Stomach smooth muscle (tissue), 2 donors: ENCODE measurements around the gene GLIS2.

Experiments
- H3K27ac ChIP-seq: one replicate; pipeline ENCODE4 v1.7.0; 2013; ENCODE audit warnings: mild to moderate bottlenecking, low read length, inconsistent platforms
- H3K27me3 ChIP-seq, 2 donors: one replicate each; pipeline ENCODE4 v1.7.0; 2013; ENCODE audit warnings: low read length in 2 of 2; ENCODE audit not compliant: insufficient read depth in 2 of 2, control insufficient read depth in 1 of 2
- H3K36me3 ChIP-seq, 2 donors: one replicate each; pipeline ENCODE4 v1.7.0; 2013; ENCODE audit warnings: low read length in 2 of 2; ENCODE audit not compliant: control insufficient read depth in 2 of 2, insufficient read depth in 2 of 2
- H3K4me1 ChIP-seq: one replicate; pipeline ENCODE4 v1.7.0; 2013; ENCODE audit warnings: low read length; ENCODE audit not compliant: control insufficient read depth, insufficient read depth
- H3K4me3 ChIP-seq, 2 donors: one replicate each; pipeline ENCODE4 v1.7.0; 2013; ENCODE audit warnings: low read length in 2 of 2
- H3K9ac ChIP-seq, 2 donors: one replicate each; pipeline ENCODE4 v1.7.0; 2013; ENCODE audit warnings: low read length in 2 of 2, mild to moderate bottlenecking in 1 of 2
- H3K9me3 ChIP-seq, 2 donors: one replicate each; pipeline ENCODE4 v1.7.0; 2013; ENCODE audit warnings: low read length in 2 of 2; ENCODE audit not compliant: control insufficient read depth in 2 of 2
- donor health status: healthy.
- donor health status: Pancreatic carcinoma.

The GLIS2 gene

GRCh38 chr16:4315186-4316107 lies at the start of gene GLIS2:
GLIS2 (plus strand) TSS chr16:4316067; CDS start chr16:4332281, 16,214 bp downstream.
- Histone ChIP-seq H3K9ac (peak within 1 kb of the TSS; percentile 87), H3K27ac (peak within 1 kb of the TSS; percentile 90), H3K27me3 (no peaks in the 10 kb centered on the region), H3K36me3 (no peaks in the 10 kb centered on the region), H3K4me3 (peak within 1 kb of the TSS; percentile 76 to 81), H3K9me3 (no peaks in the 10 kb centered on the region), H3K4me1 (peaks cover 47% of the 10 kb centered on the region)

DNA sequence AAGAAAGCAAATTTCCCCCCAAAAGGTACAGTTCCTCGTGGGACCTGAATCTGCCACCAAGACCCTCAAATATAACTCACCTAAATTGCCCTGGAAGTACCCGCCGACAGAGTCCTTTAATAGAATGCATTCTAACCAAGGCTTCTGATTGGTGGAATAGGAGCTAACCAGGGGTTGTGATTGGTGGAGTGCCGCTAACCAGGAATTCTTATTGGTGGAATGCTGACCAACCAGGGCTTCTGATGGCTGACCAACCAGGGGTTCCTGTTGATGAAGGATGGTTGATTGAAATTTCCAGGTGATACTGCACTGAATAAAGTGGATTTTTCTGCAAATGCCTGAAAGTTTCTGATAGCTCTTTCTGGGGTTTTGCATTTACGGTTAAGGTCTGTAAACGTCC lies 49.5 kb upstream of the GLIS2 start:
- H3K4me3 ChIP-seq = no peak overlapping the region
- no peaks in the 10 kb centered on the region for H3K27me3 ChIP-seq
- peaks cover 24% of the 10 kb centered on the region for H3K4me1 ChIP-seq
- no peaks in the 10 kb centered on the region for H3K9me3 ChIP-seq
- H3K27ac ChIP-seq = no peak overlapping the region
- no peak overlapping the region for H3K9ac ChIP-seq
- H3K36me3 ChIP-seq = peaks cover 2 to 4% of the 10 kb centered on the region in 2 donors

DNA sequence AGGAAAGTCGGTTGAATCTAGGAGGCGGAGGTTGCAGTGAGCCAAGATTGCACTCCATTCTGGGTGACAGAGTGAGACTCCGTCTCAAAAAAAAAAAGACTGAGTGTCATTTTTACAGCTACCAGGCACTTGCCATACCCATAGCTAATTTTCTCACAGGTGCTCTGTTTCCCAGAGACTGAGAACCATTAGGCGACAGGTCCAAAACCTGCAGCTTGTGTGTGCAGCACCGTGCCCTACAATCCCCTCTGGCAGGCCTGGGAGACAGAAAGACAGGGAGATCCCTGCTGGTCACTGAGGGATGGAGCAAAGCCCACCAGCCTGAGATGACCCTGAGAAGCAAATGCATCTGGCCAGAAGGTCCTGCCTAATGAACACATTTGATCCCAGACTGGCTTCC lies 45.8 kb upstream of the GLIS2 start:
- H3K9ac ChIP-seq = no peak overlapping the region
- no peak overlapping the region for H3K27ac ChIP-seq
- no peaks in the 10 kb centered on the region for H3K9me3 ChIP-seq
- no peak overlapping the region for H3K4me3 ChIP-seq
- H3K27me3 ChIP-seq = no peaks in the 10 kb centered on the region
- peaks cover 19% of the 10 kb centered on the region for H3K4me1 ChIP-seq
- H3K36me3 ChIP-seq = no peaks in the 10 kb centered on the region

GRCh38 chr16:4270595-4270994 lies 45.3 kb upstream of the GLIS2 start:
- Histone ChIP-seq H3K9me3 (no peaks in the 10 kb centered on the region), H3K4me1 (peaks cover 19% of the 10 kb centered on the region), H3K4me3 (peak overlapping the region in 1 of 2 donors; percentile 88), H3K36me3 (no peaks in the 10 kb centered on the region), H3K27me3 (no peaks in the 10 kb centered on the region), H3K9ac (no peak overlapping the region), H3K27ac (no peak overlapping the region)

DNA sequence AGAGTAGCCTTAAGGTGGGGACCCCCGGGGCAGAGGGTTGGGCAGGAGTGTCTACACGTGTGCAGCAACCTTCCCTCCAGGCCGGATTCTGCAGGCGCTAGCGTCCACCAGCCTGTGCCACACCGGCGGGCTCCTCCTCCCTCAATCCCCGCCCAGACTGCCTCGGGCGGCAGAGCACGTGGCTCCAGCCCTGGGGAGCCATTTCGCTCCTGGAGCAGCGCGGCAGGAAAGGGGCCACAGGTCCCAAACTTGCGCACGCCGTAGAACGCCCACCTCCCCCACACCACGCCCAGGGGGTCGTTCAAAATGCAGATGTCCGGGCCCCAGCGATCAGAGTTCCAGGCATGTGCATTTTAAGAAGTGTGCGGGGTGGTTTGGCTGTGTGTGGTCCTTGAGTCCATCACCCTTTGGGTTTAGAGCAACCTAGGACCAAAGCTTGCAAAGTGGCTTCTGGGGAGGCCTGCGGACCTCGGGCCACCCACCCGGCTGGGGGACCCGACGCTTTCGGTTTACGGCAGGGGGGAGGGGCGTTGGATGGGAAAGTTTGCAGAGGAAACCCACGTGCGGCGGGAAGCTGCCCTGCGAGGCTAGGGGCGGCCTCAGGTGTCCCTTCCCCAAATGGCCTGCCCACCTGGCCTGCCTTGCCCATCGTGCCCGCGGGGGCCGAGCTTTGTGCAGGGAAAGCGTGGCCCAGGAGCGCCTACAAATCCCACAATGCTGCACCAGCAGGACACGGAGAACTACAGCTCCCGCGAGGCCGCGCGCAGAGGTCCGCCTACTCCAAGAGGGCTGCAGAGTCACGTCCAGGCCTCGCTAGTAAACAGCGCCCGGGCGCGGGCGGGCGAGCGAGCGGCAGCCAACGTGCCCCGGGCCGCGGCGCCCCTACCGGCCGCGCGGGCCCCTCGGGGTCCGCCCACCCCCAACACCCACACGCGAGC lies 44.4 kb upstream of the GLIS2 start:
- H3K27me3 ChIP-seq = no peaks in the 10 kb centered on the region

GRCh38 chr16:4272114-4272956 lies 43.5 kb upstream of the GLIS2 start:
- no peaks in the 10 kb centered on the region for H3K36me3 ChIP-seq
- peaks cover 19% of the 10 kb centered on the region for H3K4me1 ChIP-seq
- peak overlapping the region; percentile 37 for H3K27ac ChIP-seq
- peak overlapping the region; percentile 88 to 92 for H3K4me3 ChIP-seq
- H3K9me3 ChIP-seq = no peaks in the 10 kb centered on the region
- no peaks in the 10 kb centered on the region for H3K27me3 ChIP-seq
- H3K9ac ChIP-seq = peak overlapping the region in 1 of 2 donors; percentile 42

More for the DNA sequence above, 44.4 kb upstream of the GLIS2 start:
- H3K9me3 ChIP-seq = no peaks in the 10 kb centered on the region
- H3K9ac ChIP-seq = peak overlapping the region; percentile 62 to 90
- H3K36me3 ChIP-seq = no peaks in the 10 kb centered on the region
- peak overlapping the region; percentile 60 for H3K27ac ChIP-seq
- H3K4me3 ChIP-seq = peak overlapping the region; percentile 88 to 92
- H3K4me1 ChIP-seq = peaks cover 19% of the 10 kb centered on the region

GRCh38 chr16:4273858-4274311 lies 42.0 kb upstream of the GLIS2 start:
- H3K9me3 ChIP-seq = no peaks in the 10 kb centered on the region
- H3K9ac ChIP-seq = peak overlapping the region in 1 of 2 donors; percentile 58
- H3K4me1 ChIP-seq = peaks cover 19% of the 10 kb centered on the region
- H3K36me3 ChIP-seq = no peaks in the 10 kb centered on the region
- peak overlapping the region; percentile 43 to 88 for H3K4me3 ChIP-seq
- no peaks in the 10 kb centered on the region for H3K27me3 ChIP-seq
- peak overlapping the region; percentile 77 for H3K27ac ChIP-seq

- no peaks in the 10 kb centered on the region for H3K36me3 ChIP-seq
- no peak overlapping the region for H3K4me3 ChIP-seq
- peaks cover 0 to 2% of the 10 kb centered on the region in 2 donors for H3K9me3 ChIP-seq
- H3K4me1 ChIP-seq = peaks cover 16% of the 10 kb centered on the region
- H3K9ac ChIP-seq = no peak overlapping the region
- H3K27me3 ChIP-seq = no peaks in the 10 kb centered on the region
- no peak overlapping the region for H3K27ac ChIP-seq
Measured at GRCh38 chr16:4275861-4276260, 40.0 kb upstream of the GLIS2 start.

- Histone ChIP-seq H3K9ac (no peak overlapping the region), H3K4me3 (no peak overlapping the region), H3K9me3 (peaks cover 0 to 3% of the 10 kb centered on the region in 2 donors), H3K4me1 (peaks cover 10% of the 10 kb centered on the region), H3K36me3 (no peaks in the 10 kb centered on the region), H3K27me3 (no peaks in the 10 kb centered on the region), H3K27ac (no peak overlapping the region)
Measured at GRCh38 chr16:4277987-4278513, 37.8 kb upstream of the GLIS2 start.
